K562 (cell line): Measurements from ENCODE around the gene ALOXE3. TPM values are rescaled to one million over a fixed set of nuclear protein-coding genes. Genes with fewer than 3 reads are reported as not detected.

Experiments
- MXI1 ChIP-seq: IDR thresholded peaks from 2 replicates; pipeline ENCODE4 v1.6.1; 2011; ENCODE audit warnings: low read depth, mild to moderate bottlenecking, improper control_type of control experiment, low read length
- PHB2 ChIP-seq: fragments of 450-650 bp; IDR thresholded peaks from 2 replicates; pipeline ENCODE4 v1.6.1; 2017; ENCODE audit warnings: low read depth
- PHF8 ChIP-seq: fragments of 200-600 bp; sonication (generic); IDR thresholded peaks from 2 replicates; pipeline ENCODE4 v1.6.1; 2012; ENCODE audit warnings: mixed run types, mild to moderate bottlenecking, inconsistent platforms, low read length, moderate library complexity, borderline replicate concordance
- SMC3 ChIP-seq: conservative IDR thresholded peaks from 2 replicates; pipeline ENCODE4 v1.6.1; 2011; ENCODE audit warnings: low read depth, low read length, improper control_type of control experiment; ENCODE audit not compliant: insufficient read depth
- SP2 ChIP-seq: IDR thresholded peaks from 2 replicates; pipeline ENCODE4 v1.6.1; 2011; ENCODE audit warnings: mild to moderate bottlenecking, low read depth, low read length, moderate library complexity; ENCODE audit not compliant: poor library complexity, severe bottlenecking; ENCODE audit errors: extremely low read depth
- SREBF1 ChIP-seq: fragments of 150-350 bp; IDR thresholded peaks from 2 replicates; pipeline ENCODE4 v1.6.1; 2014; ENCODE audit warnings: antibody characterized with exemption, low read depth, low read length, borderline replicate concordance
- TGIF2 ChIP-seq: sonication (generic); formaldehyde crosslinking; IDR thresholded peaks from 2 replicates; pipeline ENCODE4 v1.8.1; 2022; ENCODE audit warnings: mild to moderate bottlenecking, missing genetic modification reagents, moderate library complexity
- U2AF1 ChIP-seq: fragments of 200-400 bp; formaldehyde crosslinking; optimal IDR thresholded peaks from 2 replicates; pipeline ENCODE3; 2017; ENCODE audit warnings: mild to moderate bottlenecking, low read depth, low read length, moderate library complexity
- ZKSCAN1 ChIP-seq: fragments of 150-350 bp; IDR thresholded peaks from 2 replicates; pipeline ENCODE4 v1.6.1; 2016; ENCODE audit warnings: low read depth, low read length
- ZNF121 ChIP-seq: sonication (generic); formaldehyde crosslinking; conservative IDR thresholded peaks from 2 replicates; pipeline ENCODE4 v1.8.0; 2022; ENCODE audit warnings: missing genetic modification reagents
- ZNF354B ChIP-seq: fragments of 250-450 bp; sonication (Bioruptor Pico); IDR thresholded peaks from 2 replicates; pipeline ENCODE4 v1.4.0; 2020
- ZNF644 ChIP-seq: fragments of 200-800 bp; sonication (Bioruptor generic); IDR thresholded peaks from 2 replicates; pipeline ENCODE4 v1.6.1; 2016; ENCODE audit warnings: low read depth, missing genetic modification characterization, missing compliant biosample characterization
- polyA plus RNA-seq, 8 experiments: library from polyadenylated mRNA; depleted of rRNA in 4 of 8; stranded (reverse) in 5 of 8; unstranded in 3 of 8; fragments of >200 nt; fragmentation: Nextera tagmentation in 2 of 8; fragmentation: Illumina TruSeq in 1 of 8; extraction: Ambion mirVana in 2 of 8; extraction: Trizol in 1 of 8; gene quantifications; 2 replicates each; pipeline versions ENCODE4 v1.2.1 to v1.2.3, GENCODE V29; 2011 to 2014; ENCODE audit warnings: inconsistent platforms in 1 of 8, missing spikeins in 1 of 8
- total RNA-seq, 7 experiments: library from RNA; depleted of rRNA in 6 of 7; stranded (reverse); fragments of >200 nt in 6 of 7; fragmentation: Illumina TruSeq in 2 of 7; extraction: Trizol in 2 of 7; gene quantifications; 2 replicates each; pipeline versions ENCODE4 v1.2.1 to v1.2.3, GENCODE V29; 2011 to 2021; ENCODE audit warnings: low replicate concordance in 1 of 7
- TF ChIP-seq, protein P1 (sequence below): fragments of 150-350 bp; conservative IDR thresholded peaks from 2 replicates; pipeline ENCODE4 v1.6.1; 2014; ENCODE audit warnings: low read length
- TF ChIP-seq, protein P2 (sequence below): IDR thresholded peaks from 2 replicates; pipeline ENCODE4 v1.6.1; 2012; ENCODE audit warnings: low read depth, low read length, improper control_type of control experiment, borderline replicate concordance
- TF ChIP-seq, protein P3 (sequence below), 2 experiments: fragments of 450-650 bp in 1 of 2; sonication (generic) in 1 of 2; formaldehyde crosslinking; conservative IDR thresholded peaks; 2 replicates each; pipeline versions ENCODE4 v1.4.0 to v1.8.1; 2020 to 2022; ENCODE audit warnings: mild to moderate bottlenecking in 1 of 2, missing genetic modification reagents in 1 of 2
- TF ChIP-seq, protein P4 (sequence below): fragments of 250-450 bp; sonication (Bioruptor Pico); IDR thresholded peaks from 2 replicates; pipeline ENCODE4 v1.5.0; 2021

Gene ALOXE3
- total and polyA plus RNA-seq, 9 of the 15 experiments (the other 6 are each of a cell fraction or from before 2014, with no cell fraction given), result 0.04 TPM; not detected in 8

DNA sequence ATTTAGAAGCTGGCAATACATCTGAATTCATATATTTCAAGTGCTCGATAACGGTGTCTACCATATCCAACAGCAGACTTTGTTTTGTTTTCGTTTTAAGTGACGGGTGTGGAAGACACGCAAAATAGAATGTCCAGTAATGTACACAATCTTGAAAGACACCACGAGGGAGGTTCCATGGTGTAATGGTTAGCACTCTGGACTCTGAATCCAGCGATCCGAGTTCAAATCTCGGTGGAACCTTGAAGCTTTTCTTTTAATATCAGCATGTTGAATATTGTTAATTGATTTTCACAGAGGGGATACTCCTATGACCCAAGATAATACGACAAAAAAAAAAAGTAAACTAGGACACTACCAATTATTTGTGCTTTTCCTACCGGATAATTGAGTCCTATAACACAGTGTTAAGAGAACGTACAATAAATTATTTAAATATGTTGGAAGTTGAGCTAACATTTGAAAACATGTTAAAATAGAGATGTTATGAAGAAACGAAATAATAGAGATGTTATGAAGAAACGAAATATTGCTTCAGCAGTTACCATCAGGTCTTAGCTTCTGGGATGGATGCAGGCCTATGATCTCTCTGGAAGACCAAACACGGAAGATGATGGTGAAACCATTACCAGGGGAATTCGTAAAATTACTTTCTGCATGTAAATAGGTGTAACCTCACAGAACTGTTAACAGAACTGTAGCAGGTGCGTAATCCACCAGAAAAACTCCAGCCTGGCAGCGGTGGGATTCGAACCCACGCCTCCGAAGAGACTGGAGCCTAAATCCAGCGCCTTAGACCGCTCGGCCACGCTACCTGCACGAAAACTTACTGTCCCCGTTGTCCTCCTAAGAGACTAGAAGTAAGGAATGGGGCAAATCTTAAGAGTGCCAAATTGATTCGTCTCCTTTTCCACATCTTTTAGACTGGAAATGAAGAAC, 1.5 kb upstream of the ALOXE3 start (continued):
- TF ChIP-seq SP2 (no peak), ZNF644 (tag) (0 out of 2 replicates have a peak, but pooled peaks have one; percentile 31), ZNF121 (CRISPR knock-in tag) (no peak), PHF8 (no peak), PHB2 (no peak), U2AF1 (peak; percentile 78), SREBF1 (no peak; the same call in 1 of the 2 replicates), SMC3 (no peak), MXI1 (0 out of 2 replicates have a peak, but pooled peaks have one; percentile 57), ZNF354B (no peak), TGIF2 (CRISPR knock-in tag) (no peak), ZKSCAN1 (peak; percentile 58)
- TF ChIP-seq, protein P1, sequence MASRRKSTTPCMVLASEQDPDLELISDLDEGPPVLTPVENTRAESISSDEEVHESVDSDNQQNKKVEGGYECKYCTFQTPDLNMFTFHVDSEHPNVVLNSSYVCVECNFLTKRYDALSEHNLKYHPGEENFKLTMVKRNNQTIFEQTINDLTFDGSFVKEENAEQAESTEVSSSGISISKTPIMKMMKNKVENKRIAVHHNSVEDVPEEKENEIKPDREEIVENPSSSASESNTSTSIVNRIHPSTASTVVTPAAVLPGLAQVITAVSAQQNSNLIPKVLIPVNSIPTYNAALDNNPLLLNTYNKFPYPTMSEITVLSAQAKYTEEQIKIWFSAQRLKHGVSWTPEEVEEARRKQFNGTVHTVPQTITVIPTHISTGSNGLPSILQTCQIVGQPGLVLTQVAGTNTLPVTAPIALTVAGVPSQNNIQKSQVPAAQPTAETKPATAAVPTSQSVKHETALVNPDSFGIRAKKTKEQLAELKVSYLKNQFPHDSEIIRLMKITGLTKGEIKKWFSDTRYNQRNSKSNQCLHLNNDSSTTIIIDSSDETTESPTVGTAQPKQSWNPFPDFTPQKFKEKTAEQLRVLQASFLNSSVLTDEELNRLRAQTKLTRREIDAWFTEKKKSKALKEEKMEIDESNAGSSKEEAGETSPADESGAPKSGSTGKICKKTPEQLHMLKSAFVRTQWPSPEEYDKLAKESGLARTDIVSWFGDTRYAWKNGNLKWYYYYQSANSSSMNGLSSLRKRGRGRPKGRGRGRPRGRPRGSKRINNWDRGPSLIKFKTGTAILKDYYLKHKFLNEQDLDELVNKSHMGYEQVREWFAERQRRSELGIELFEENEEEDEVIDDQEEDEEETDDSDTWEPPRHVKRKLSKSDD, result peak; percentile 63; the same call in 1 of the 2 replicates
- TF ChIP-seq, protein P2, sequence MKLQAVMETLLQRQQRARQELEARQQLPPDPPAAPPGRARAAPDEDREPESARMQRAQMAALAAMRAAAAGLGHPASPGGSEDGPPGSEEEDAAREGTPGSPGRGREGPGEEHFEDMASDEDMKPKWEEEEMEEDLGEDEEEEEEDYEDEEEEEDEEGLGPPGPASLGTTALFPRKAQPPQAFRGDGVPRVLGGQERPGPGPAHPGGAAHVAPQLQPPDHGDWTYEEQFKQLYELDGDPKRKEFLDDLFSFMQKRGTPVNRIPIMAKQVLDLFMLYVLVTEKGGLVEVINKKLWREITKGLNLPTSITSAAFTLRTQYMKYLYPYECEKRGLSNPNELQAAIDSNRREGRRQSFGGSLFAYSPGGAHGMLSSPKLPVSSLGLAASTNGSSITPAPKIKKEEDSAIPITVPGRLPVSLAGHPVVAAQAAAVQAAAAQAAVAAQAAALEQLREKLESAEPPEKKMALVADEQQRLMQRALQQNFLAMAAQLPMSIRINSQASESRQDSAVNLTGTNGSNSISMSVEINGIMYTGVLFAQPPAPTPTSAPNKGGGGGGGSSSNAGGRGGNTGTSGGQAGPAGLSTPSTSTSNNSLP, result 0 out of 2 replicates have a peak, but pooled peaks have one; percentile 62
- TF ChIP-seq, protein P3, sequence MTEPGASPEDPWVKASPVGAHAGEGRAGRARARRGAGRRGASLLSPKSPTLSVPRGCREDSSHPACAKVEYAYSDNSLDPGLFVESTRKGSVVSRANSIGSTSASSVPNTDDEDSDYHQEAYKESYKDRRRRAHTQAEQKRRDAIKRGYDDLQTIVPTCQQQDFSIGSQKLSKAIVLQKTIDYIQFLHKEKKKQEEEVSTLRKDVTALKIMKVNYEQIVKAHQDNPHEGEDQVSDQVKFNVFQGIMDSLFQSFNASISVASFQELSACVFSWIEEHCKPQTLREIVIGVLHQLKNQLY (CRISPR knock-in tag; conservative IDR thresholded peaks at IDR 0.05), result no peak
- TF ChIP-seq, protein P4, sequence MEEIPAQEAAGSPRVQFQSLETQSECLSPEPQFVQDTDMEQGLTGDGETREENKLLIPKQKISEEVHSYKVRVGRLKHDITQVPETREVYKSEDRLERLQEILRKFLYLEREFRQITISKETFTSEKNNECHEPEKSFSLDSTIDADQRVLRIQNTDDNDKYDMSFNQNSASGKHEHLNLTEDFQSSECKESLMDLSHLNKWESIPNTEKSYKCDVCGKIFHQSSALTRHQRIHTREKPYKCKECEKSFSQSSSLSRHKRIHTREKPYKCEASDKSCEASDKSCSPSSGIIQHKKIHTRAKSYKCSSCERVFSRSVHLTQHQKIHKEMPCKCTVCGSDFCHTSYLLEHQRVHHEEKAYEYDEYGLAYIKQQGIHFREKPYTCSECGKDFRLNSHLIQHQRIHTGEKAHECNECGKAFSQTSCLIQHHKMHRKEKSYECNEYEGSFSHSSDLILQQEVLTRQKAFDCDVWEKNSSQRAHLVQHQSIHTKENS (CRISPR knock-in tag), result no peak
